ENCODE measurements around the gene TMEM164.

TMEM164 gene

GRCh38 chrX:110015915-110016314, 13.0 kb downstream of the TMEM164 start:
- Histone ChIP-seq H3K27ac (ENCODE audit: low read depth, low read length) (no peak overlapping the region), H2BK5ac (ENCODE audit: low read depth, low read length, poor library complexity) (no peak overlapping the region), H2BK12ac (ENCODE audit: low read length) (no peak overlapping the region), H3K4me3 (ENCODE audit: low read depth, low read length) (no peak overlapping the region), H3K27me3 (ENCODE audit: insufficient read depth, low read length) (no peaks in the 10 kb centered on the region), H4K91ac (ENCODE audit: low read depth, low read length) (no peak overlapping the region), H2AFZ (ENCODE audit: insufficient read depth, low read length, poor library complexity) (no peak overlapping the region), H3K18ac (ENCODE audit: low read length) (no peak overlapping the region), H3K9ac (ENCODE audit: low read length) (no peak overlapping the region), H2AK5ac (ENCODE audit: low read length) (no peak overlapping the region), H4K12ac (ENCODE audit: low read depth, low read length) (no peak overlapping the region), H2BK120ac (ENCODE audit: insufficient read depth, low read length, poor library complexity) (no peak overlapping the region), H3K9me3 (ENCODE audit: insufficient read depth, low read depth, low read length) (no peaks in the 10 kb centered on the region), H3K79me2 (ENCODE audit: control insufficient read depth, insufficient read depth, low read length, poor library complexity) (no peaks in the 10 kb centered on the region), H3K14ac (ENCODE audit: low read length) (no peak overlapping the region), H3K23ac (ENCODE audit: low read length) (no peak overlapping the region), H4K8ac (ENCODE audit: low read depth, low read length) (no peak overlapping the region), H3K79me1 (ENCODE audit: low read length) (no peaks in the 10 kb centered on the region), H3K4me2 (ENCODE audit: low read length) (no peak overlapping the region), H3K4ac (ENCODE audit: low read depth, low read length) (no peak overlapping the region), H3K36me3 (ENCODE audit: control insufficient read depth in 1 of 2, insufficient read depth in 2 of 2, low read length in 2 of 2) (no peaks in the 10 kb centered on the region), H3K4me1 (ENCODE audit: control insufficient read depth in 1 of 2, insufficient read depth in 2 of 2, low read length in 2 of 2) (peaks cover 0 to 11% of the 10 kb centered on the region in 2 experiments)
- no peak for DNase-seq
- WGBS (ENCODE audit: extremely low coverage, insufficient coverage, insufficient read length): no CpG with 5 or more reads among the region's 5 CpGs

- no peak overlapping the region for H3K9ac ChIP-seq (ENCODE audit: low read length)
- H3K4me1 ChIP-seq (ENCODE audit: control insufficient read depth in 1 of 2, insufficient read depth in 2 of 2, low read length in 2 of 2): peaks cover 0 to 2% of the 10 kb centered on the region in 2 experiments
- no peaks in the 10 kb centered on the region for H3K79me1 ChIP-seq (ENCODE audit: low read length)
- no peak overlapping the region for H3K18ac ChIP-seq (ENCODE audit: low read length)
- no peak overlapping the region for H4K91ac ChIP-seq (ENCODE audit: low read depth, low read length)
- DNase-seq: no peak
- H4K8ac ChIP-seq (ENCODE audit: low read depth, low read length): no peak overlapping the region
- H4K12ac ChIP-seq (ENCODE audit: low read depth, low read length): no peak overlapping the region
- H2AFZ ChIP-seq (ENCODE audit: insufficient read depth, low read length, poor library complexity): no peak overlapping the region
- H2BK5ac ChIP-seq (ENCODE audit: low read depth, low read length, poor library complexity): no peak overlapping the region
- H2AK5ac ChIP-seq (ENCODE audit: low read length): no peak overlapping the region
- H3K4ac ChIP-seq (ENCODE audit: low read depth, low read length): no peak overlapping the region
- no peak overlapping the region for H2BK120ac ChIP-seq (ENCODE audit: insufficient read depth, low read length, poor library complexity)
- no peak overlapping the region for H2BK12ac ChIP-seq (ENCODE audit: low read length)
- no peak overlapping the region for H3K14ac ChIP-seq (ENCODE audit: low read length)
- no peaks in the 10 kb centered on the region for H3K36me3 ChIP-seq (ENCODE audit: control insufficient read depth in 1 of 2, insufficient read depth in 2 of 2, low read length in 2 of 2)
- no peaks in the 10 kb centered on the region for H3K79me2 ChIP-seq (ENCODE audit: control insufficient read depth, insufficient read depth, low read length, poor library complexity)
- H3K4me2 ChIP-seq (ENCODE audit: low read length): no peak overlapping the region
- H3K27me3 ChIP-seq (ENCODE audit: insufficient read depth, low read length): no peaks in the 10 kb centered on the region
- H3K4me3 ChIP-seq (ENCODE audit: low read depth, low read length): no peak overlapping the region
- H3K9me3 ChIP-seq (ENCODE audit: insufficient read depth, low read depth, low read length): no peaks in the 10 kb centered on the region
- no peak overlapping the region for H3K27ac ChIP-seq (ENCODE audit: low read depth, low read length)
- WGBS (ENCODE audit: extremely low coverage, insufficient coverage, insufficient read length): no CpG with 5 or more reads among the region's 1 CpG
- no peak overlapping the region for H3K23ac ChIP-seq (ENCODE audit: low read length)
Observed at GRCh38 chrX:110020536-110020935, 17.6 kb downstream of the TMEM164 start.

- H3K27me3 ChIP-seq (ENCODE audit: insufficient read depth, low read length): no peaks in the 10 kb centered on the region
- no peak overlapping the region for H2BK120ac ChIP-seq (ENCODE audit: insufficient read depth, low read length, poor library complexity)
- no peak overlapping the region for H4K8ac ChIP-seq (ENCODE audit: low read depth, low read length)
- no peak overlapping the region for H2AK5ac ChIP-seq (ENCODE audit: low read length)
- no peak overlapping the region for H3K4me2 ChIP-seq (ENCODE audit: low read length)
- H3K4me3 ChIP-seq (ENCODE audit: low read depth, low read length): no peak overlapping the region
- H3K79me1 ChIP-seq (ENCODE audit: low read length): no peaks in the 10 kb centered on the region
- no peak overlapping the region for H2BK5ac ChIP-seq (ENCODE audit: low read depth, low read length, poor library complexity)
- H2BK12ac ChIP-seq (ENCODE audit: low read length): no peak overlapping the region
- H3K23ac ChIP-seq (ENCODE audit: low read length): no peak overlapping the region
- no peak overlapping the region for H3K4ac ChIP-seq (ENCODE audit: low read depth, low read length)
- H3K27ac ChIP-seq (ENCODE audit: low read depth, low read length): no peak overlapping the region
- no peak for DNase-seq
- no peaks in the 10 kb centered on the region for H3K79me2 ChIP-seq (ENCODE audit: control insufficient read depth, insufficient read depth, low read length, poor library complexity)
- H3K4me1 ChIP-seq (ENCODE audit: control insufficient read depth in 1 of 2, insufficient read depth in 2 of 2, low read length in 2 of 2): no peaks in the 10 kb centered on the region
- no peaks in the 10 kb centered on the region for H3K9me3 ChIP-seq (ENCODE audit: insufficient read depth, low read depth, low read length)
- WGBS (ENCODE audit: extremely low coverage, insufficient coverage, insufficient read length): no CpG with 5 or more reads among the region's 4 CpGs
- H2AFZ ChIP-seq (ENCODE audit: insufficient read depth, low read length, poor library complexity): no peak overlapping the region
- H3K18ac ChIP-seq (ENCODE audit: low read length): no peak overlapping the region
- H3K14ac ChIP-seq (ENCODE audit: low read length): no peak overlapping the region
- H4K91ac ChIP-seq (ENCODE audit: low read depth, low read length): no peak overlapping the region
- H3K36me3 ChIP-seq (ENCODE audit: control insufficient read depth in 1 of 2, insufficient read depth in 2 of 2, low read length in 2 of 2): no peaks in the 10 kb centered on the region
- H3K9ac ChIP-seq (ENCODE audit: low read length): no peak overlapping the region
- H4K12ac ChIP-seq (ENCODE audit: low read depth, low read length): no peak overlapping the region
Observed at GRCh38 chrX:110021258-110022022, 18.5 kb downstream of the TMEM164 start.

- Histone ChIP-seq H2BK12ac (ENCODE audit: low read length) (no peak overlapping the region), H3K14ac (ENCODE audit: low read length) (no peak overlapping the region)
Observed at GRCh38 chrX:110022599-110023448, 19.9 kb downstream of the TMEM164 start.

More at GRCh38 chrX:110022599-110023448, 19.9 kb downstream of the TMEM164 start:
- Histone ChIP-seq H3K4me2 (ENCODE audit: low read length) (no peak overlapping the region), H3K9ac (ENCODE audit: low read length) (no peak overlapping the region), H2AK5ac (ENCODE audit: low read length) (no peak overlapping the region), H3K27ac (ENCODE audit: low read depth, low read length) (no peak overlapping the region), H3K9me3 (ENCODE audit: insufficient read depth, low read depth, low read length) (no peaks in the 10 kb centered on the region), H3K4me3 (ENCODE audit: low read depth, low read length) (no peak overlapping the region), H3K79me1 (ENCODE audit: low read length) (no peaks in the 10 kb centered on the region), H4K8ac (ENCODE audit: low read depth, low read length) (no peak overlapping the region), H2BK120ac (ENCODE audit: insufficient read depth, low read length, poor library complexity) (no peak overlapping the region), H2BK5ac (ENCODE audit: low read depth, low read length, poor library complexity) (no peak overlapping the region), H3K18ac (ENCODE audit: low read length) (no peak overlapping the region), H3K79me2 (ENCODE audit: control insufficient read depth, insufficient read depth, low read length, poor library complexity) (no peaks in the 10 kb centered on the region), H3K27me3 (ENCODE audit: insufficient read depth, low read length) (no peaks in the 10 kb centered on the region), H2AFZ (ENCODE audit: insufficient read depth, low read length, poor library complexity) (no peak overlapping the region), H3K4me1 (ENCODE audit: control insufficient read depth in 1 of 2, insufficient read depth in 2 of 2, low read length in 2 of 2) (no peaks in the 10 kb centered on the region), H3K23ac (ENCODE audit: low read length) (no peak overlapping the region), H3K4ac (ENCODE audit: low read depth, low read length) (no peak overlapping the region), H3K36me3 (ENCODE audit: control insufficient read depth in 1 of 2, insufficient read depth in 2 of 2, low read length in 2 of 2) (no peaks in the 10 kb centered on the region), H4K12ac (ENCODE audit: low read depth, low read length) (no peak overlapping the region), H4K91ac (ENCODE audit: low read depth, low read length) (no peak overlapping the region)
- peak in 1 of 2 donors; percentile 34 for DNase-seq
- WGBS (ENCODE audit: extremely low coverage, insufficient coverage, insufficient read length): no CpG with 5 or more reads among the region's 5 CpGs
